CD4-positive, CD25-positive, alpha-beta regulatory T cell (primary cell): ENCODE data around the gene APOBEC3B. TPM values are rescaled to one million over a fixed set of nuclear protein-coding genes. Genes with fewer than 3 reads are reported as not detected.

ENCODE experiments used
- ATAC-seq, 2 donors: fragments of 150-1000 bp; cut with Tn5 transposase; one replicate each; pipeline ENCODE4 v1.10.0; 2021; ENCODE audit warnings: low read depth in 2 of 2, moderate number of reproducible peaks in 2 of 2, moderate library complexity in 1 of 2
- DNase-seq, 3 donors: peaks; one replicate each; pipeline versions ENCODE4 v3.0.0 to v3.0.0-alpha.2; 2012 to 2022; ENCODE audit warnings: mixed read lengths in 1 of 3
- H3K27ac ChIP-seq: one replicate; pipeline ENCODE4 v1.7.0; 2013; ENCODE audit warnings: mild to moderate bottlenecking, low read length; ENCODE audit not compliant: insufficient read depth, poor library complexity, severe bottlenecking
- H3K27me3 ChIP-seq: one replicate; pipeline ENCODE4 v1.7.0; 2013; ENCODE audit warnings: low read length; ENCODE audit not compliant: control insufficient read depth, insufficient read depth
- H3K36me3 ChIP-seq: one replicate; pipeline ENCODE4 v1.7.0; 2013; ENCODE audit warnings: mild to moderate bottlenecking, low read length, moderate library complexity; ENCODE audit not compliant: control insufficient read depth, insufficient read depth
- H3K4me1 ChIP-seq: 2 replicates; pipeline ENCODE4 v1.7.0; 2013; ENCODE audit warnings: mild to moderate bottlenecking, low read length; ENCODE audit not compliant: insufficient read depth, control insufficient read depth, poor library complexity, severe bottlenecking
- H3K4me3 ChIP-seq: one replicate; pipeline ENCODE4 v1.7.0; 2013; ENCODE audit warnings: low read depth, mild to moderate bottlenecking, low read length, moderate library complexity
- H3K9me3 ChIP-seq, 2 experiments: 1 replicate in 1 of 2; 2 replicates in 1 of 2; pipeline ENCODE4 v1.7.0; 2013; ENCODE audit warnings: low read length in 2 of 2, mild to moderate bottlenecking in 1 of 2, moderate library complexity in 1 of 2; ENCODE audit not compliant: control insufficient read depth in 2 of 2
- H3K27ac Mint-ChIP-seq, 3 donors: one replicate each; pipeline ENCODE4 v1.8.0; 2020 to 2022; ENCODE audit warnings: mild to moderate bottlenecking in 3 of 3, mixed read lengths in 3 of 3, moderate library complexity in 2 of 3
- H3K27me3 Mint-ChIP-seq: one replicate; pipeline ENCODE4 v1.8.0; 2022; ENCODE audit warnings: mild to moderate bottlenecking, mixed read lengths
- H3K36me3 Mint-ChIP-seq: one replicate; pipeline ENCODE4 v1.8.0; 2020; ENCODE audit warnings: mixed read lengths
- H3K4me1 Mint-ChIP-seq, 4 donors: one replicate each; pipeline ENCODE4 v1.8.0; 2020 to 2022; ENCODE audit warnings: mixed read lengths in 4 of 4, mild to moderate bottlenecking in 1 of 4
- H3K4me3 Mint-ChIP-seq, 4 donors: one replicate each; pipeline ENCODE4 v1.8.0; 2020 to 2022; ENCODE audit warnings: mild to moderate bottlenecking in 4 of 4, mixed read lengths in 4 of 4, moderate library complexity in 3 of 4
- H3K9me3 Mint-ChIP-seq, 7 donors: one replicate each; pipeline ENCODE4 v1.8.0; 2020 to 2022; ENCODE audit warnings: mixed read lengths in 7 of 7, mild to moderate bottlenecking in 3 of 7, moderate library complexity in 2 of 7
- polyA plus RNA-seq, 4 donors: library from polyadenylated mRNA; unstranded; fragments of 300-500 nt; fragmentation: Illumina TruSeq; gene quantifications; one replicate each; pipeline ENCODE4 v1.2.3, GENCODE V29; 2021
- total RNA-seq: library from RNA; stranded (reverse); gene quantifications from one replicate; pipeline ENCODE4 v1.2.3, GENCODE V29; 2022

The APOBEC3B gene
- total and polyA plus RNA-seq, 5 donors from 2014 or later, result 0.17 to 2.1 (median 1.4) TPM

GRCh38 chr22:38970551-38970950, 11.6 kb upstream of the APOBEC3B start:
- DNase-seq (no peak), ATAC-seq (no peak)
- Mint-ChIP-seq H3K27me3 (peaks cover 34% of the 10 kb centered on the region), H3K9me3 (no peaks in the 10 kb centered on the region), H3K27ac (no peak overlapping the region), H3K36me3 (no peaks in the 10 kb centered on the region), H3K4me1 (peaks cover 0 to 7% (median 3%) of the 10 kb centered on the region in 4 donors), H3K4me3 (no peak overlapping the region)
- Histone ChIP-seq H3K27ac (no peak overlapping the region), H3K36me3 (no peaks in the 10 kb centered on the region), H3K9me3 (no peaks in the 10 kb centered on the region), H3K27me3 (no peaks in the 10 kb centered on the region), H3K4me3 (no peak overlapping the region), H3K4me1 (no peaks in the 10 kb centered on the region)

DNA sequence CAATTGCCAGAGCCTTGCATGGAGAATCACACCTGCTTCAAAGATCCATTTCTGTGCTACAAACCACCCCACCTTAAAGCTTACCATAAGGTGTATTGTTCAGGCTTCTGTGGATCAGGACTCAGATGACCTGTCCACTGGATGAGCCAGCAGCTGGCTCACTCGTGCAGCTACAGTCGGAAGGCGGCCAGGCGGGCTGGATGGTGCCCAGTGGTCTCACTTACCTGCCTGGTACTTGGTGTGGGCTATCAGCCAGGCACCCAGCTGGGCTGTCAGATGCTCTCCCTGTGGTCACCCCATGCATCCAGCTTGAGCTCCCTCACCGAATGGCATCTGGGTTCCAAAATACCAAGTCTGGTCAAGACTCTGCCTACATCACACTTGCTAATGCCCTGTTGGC, 10.9 kb upstream of the APOBEC3B start:
- DNase-seq, result no peak
- Mint-ChIP-seq H3K4me1 (peaks cover 0 to 7% (median 3%) of the 10 kb centered on the region in 4 donors), H3K9me3 (no peaks in the 10 kb centered on the region), H3K27me3 (peaks cover 34% of the 10 kb centered on the region), H3K4me3 (no peak overlapping the region), H3K36me3 (no peaks in the 10 kb centered on the region), H3K27ac (no peak overlapping the region)
- no peaks in the 10 kb centered on the region for H3K9me3 ChIP-seq
- H3K27me3 ChIP-seq, result no peaks in the 10 kb centered on the region
- no peaks in the 10 kb centered on the region for H3K36me3 ChIP-seq
- H3K4me1 ChIP-seq, result no peaks in the 10 kb centered on the region
- H3K27ac ChIP-seq, result no peak overlapping the region
- ATAC-seq, result no peak
- H3K4me3 ChIP-seq, result no peak overlapping the region

- DNase-seq (no peak), ATAC-seq (no peak)
- H3K36me3 Mint-ChIP-seq, result no peaks in the 10 kb centered on the region
- Histone ChIP-seq H3K27ac (no peak overlapping the region), H3K4me3 (no peak overlapping the region), H3K27me3 (no peaks in the 10 kb centered on the region), H3K36me3 (no peaks in the 10 kb centered on the region), H3K4me1 (no peaks in the 10 kb centered on the region), H3K9me3 (no peaks in the 10 kb centered on the region)
- H3K27me3 Mint-ChIP-seq, result peaks cover 34% of the 10 kb centered on the region
- H3K27ac Mint-ChIP-seq, result no peak overlapping the region
- H3K9me3 Mint-ChIP-seq, result no peaks in the 10 kb centered on the region
- peaks cover 0 to 7% (median 3%) of the 10 kb centered on the region in 4 donors for H3K4me1 Mint-ChIP-seq
- no peak overlapping the region for H3K4me3 Mint-ChIP-seq
These were observed 10.4 kb upstream of the APOBEC3B start for GRCh38 chr22:38971791-38972190.

- Mint-ChIP-seq H3K27me3 (peaks cover 38% of the 10 kb centered on the region), H3K36me3 (no peaks in the 10 kb centered on the region), H3K4me3 (no peak overlapping the region), H3K4me1 (peaks cover 0 to 7% (median 3%) of the 10 kb centered on the region in 4 donors), H3K27ac (peak overlapping the region in 1 of 3 donors; percentile 66), H3K9me3 (no peaks in the 10 kb centered on the region)
- H3K4me3 ChIP-seq, result no peak overlapping the region
- no peaks in the 10 kb centered on the region for H3K9me3 ChIP-seq
- no peaks in the 10 kb centered on the region for H3K4me1 ChIP-seq
- H3K27me3 ChIP-seq, result no peaks in the 10 kb centered on the region
- no peak for ATAC-seq
- no peaks in the 10 kb centered on the region for H3K36me3 ChIP-seq
- DNase-seq, result no peak
- H3K27ac ChIP-seq, result no peak overlapping the region
These were observed 9.6 kb upstream of the APOBEC3B start for GRCh38 chr22:38972558-38972957.

DNA sequence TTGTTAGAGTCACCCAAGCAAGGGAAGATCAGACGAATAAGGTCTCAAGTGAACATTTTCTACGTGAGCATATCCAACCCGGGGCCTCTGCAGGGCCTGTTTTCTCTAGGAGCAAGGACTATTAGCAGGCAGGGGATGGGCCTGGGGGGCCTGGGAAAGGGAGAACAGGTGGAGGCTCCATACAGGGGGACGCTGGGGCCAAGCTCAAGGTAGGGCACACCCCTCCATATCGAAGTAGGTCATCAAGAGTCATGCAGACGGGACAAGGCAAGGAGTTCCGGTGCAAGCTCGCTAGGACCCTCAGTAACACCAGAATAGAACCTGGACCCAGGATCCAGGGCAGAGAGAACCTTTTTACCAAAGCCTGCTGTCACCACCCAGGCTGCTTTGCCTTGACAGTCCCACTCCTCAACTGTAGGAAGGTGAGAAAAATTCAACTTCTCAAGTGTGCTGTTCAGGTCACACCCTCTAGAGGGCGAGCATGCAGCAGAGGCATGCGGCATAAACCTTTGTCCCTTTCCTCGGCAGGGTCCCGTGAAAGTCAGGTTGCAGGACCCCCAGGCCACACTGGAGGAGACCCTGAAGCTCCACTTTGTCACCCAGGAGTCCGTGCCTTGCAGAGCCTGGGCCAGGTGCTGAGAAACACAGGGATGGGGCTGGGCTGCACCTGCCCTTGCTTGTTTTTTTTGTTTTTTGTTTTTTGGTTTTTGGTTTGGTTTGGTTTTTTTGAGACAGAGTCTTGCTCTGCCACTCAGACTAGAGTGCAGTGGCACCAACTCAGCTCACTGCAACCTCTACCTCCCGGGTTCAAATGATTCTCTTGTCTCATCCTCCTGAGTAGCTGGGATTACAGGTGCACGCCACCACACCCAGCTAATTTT, 8.6 kb upstream of the APOBEC3B start:
- peaks cover 43% of the 10 kb centered on the region for H3K27me3 Mint-ChIP-seq
- H3K27me3 ChIP-seq, result no peaks in the 10 kb centered on the region
- peaks cover 0 to 3% (median 0%) of the 10 kb centered on the region in 7 donors for H3K9me3 Mint-ChIP-seq
- no peak overlapping the region for H3K4me3 ChIP-seq
- peaks cover 0 to 7% (median 3%) of the 10 kb centered on the region in 4 donors for H3K4me1 Mint-ChIP-seq
- ATAC-seq (peak; percentile 66 to 78), DNase-seq (peak in 2 of 3 donors; percentile 26 to 66)
- no peaks in the 10 kb centered on the region for H3K4me1 ChIP-seq
- no peaks in the 10 kb centered on the region for H3K36me3 ChIP-seq
- no peak overlapping the region for H3K27ac ChIP-seq
- peak overlapping the region in 2 of 3 donors; percentile 43 to 75 for H3K27ac Mint-ChIP-seq
- no peaks in the 10 kb centered on the region for H3K36me3 Mint-ChIP-seq
- no peaks in the 10 kb centered on the region for H3K9me3 ChIP-seq
- H3K4me3 Mint-ChIP-seq, result no peak overlapping the region

GRCh38 chr22:38974170-38974825, 7.8 kb upstream of the APOBEC3B start:
- Mint-ChIP-seq H3K9me3 (peaks cover 0 to 3% (median 0%) of the 10 kb centered on the region in 7 donors), H3K4me1 (peaks cover 0 to 7% (median 3%) of the 10 kb centered on the region in 4 donors), H3K27ac (no peak overlapping the region), H3K27me3 (peaks cover 40% of the 10 kb centered on the region), H3K4me3 (no peak overlapping the region), H3K36me3 (no peaks in the 10 kb centered on the region)
- no peak for ATAC-seq
- no peak for DNase-seq
- no peaks in the 10 kb centered on the region for H3K4me1 ChIP-seq
- H3K27me3 ChIP-seq, result no peaks in the 10 kb centered on the region
- no peak overlapping the region for H3K4me3 ChIP-seq
- H3K27ac ChIP-seq, result no peak overlapping the region
- no peaks in the 10 kb centered on the region for H3K9me3 ChIP-seq
- no peaks in the 10 kb centered on the region for H3K36me3 ChIP-seq

GRCh38 chr22:38974826-38975175, 7.3 kb upstream of the APOBEC3B start:
- Mint-ChIP-seq H3K27me3 (peaks cover 38% of the 10 kb centered on the region), H3K9me3 (peaks cover 0 to 3% (median 0%) of the 10 kb centered on the region in 7 donors), H3K4me1 (peaks cover 0 to 7% (median 3%) of the 10 kb centered on the region in 4 donors), H3K4me3 (no peak overlapping the region), H3K27ac (no peak overlapping the region), H3K36me3 (no peaks in the 10 kb centered on the region)
- no peaks in the 10 kb centered on the region for H3K4me1 ChIP-seq
- H3K27ac ChIP-seq, result no peak overlapping the region
- H3K9me3 ChIP-seq, result no peaks in the 10 kb centered on the region
- DNase-seq (no peak), ATAC-seq (no peak)
- no peaks in the 10 kb centered on the region for H3K27me3 ChIP-seq
- no peaks in the 10 kb centered on the region for H3K36me3 ChIP-seq
- H3K4me3 ChIP-seq, result no peak overlapping the region
